Ovary (tissue), 9 donors: ENCODE data around the gene PHC2. TPM values are rescaled to one million over a fixed set of nuclear protein-coding genes. Genes with fewer than 3 reads are reported as not detected.
A peak's percentile ranks its signal among the peaks of the same experiment; 100 is the strongest.

Experiments
- DNase-seq, 5 donors: peaks; one replicate each; pipeline ENCODE4 v3.0.0-alpha.2; 2019 to 2020
- H3K27ac ChIP-seq, 2 donors: fragments of 200-600 bp; one replicate each; pipeline versions ENCODE4 v1.5.1 to v1.8.0; 2019 to 2022
- H3K27me3 ChIP-seq: fragments of 200-600 bp; one replicate; pipeline ENCODE4 v1.8.0; 2022
- H3K36me3 ChIP-seq: fragments of 200-600 bp; sonication (generic); one replicate; pipeline ENCODE4 v1.5.1; 2019
- H3K4me1 ChIP-seq: one replicate; pipeline ENCODE4 v1.8.1; 2013; ENCODE audit warnings: mild to moderate bottlenecking, moderate library complexity; ENCODE audit not compliant: insufficient read depth
- H3K4me3 ChIP-seq: fragments of 200-600 bp; sonication (generic); one replicate; pipeline ENCODE4 v1.5.1; 2017
- H3K9me3 ChIP-seq, 2 donors: fragments of 200-600 bp in 1 of 2; sonication (generic) in 1 of 2; one replicate each; pipeline versions ENCODE4 v1.5.1 to v1.8.1; 2013 to 2019; ENCODE audit warnings: mild to moderate bottlenecking in 1 of 2, moderate library complexity in 1 of 2
- CTCF ChIP-seq, 3 donors: fragments of 450-650 bp in 2 of 3; fragments of 200-600 bp in 1 of 3; IDR thresholded peaks; one replicate each; pipeline versions ENCODE4 v1.5.1 to v1.8.0; 2016 to 2022; ENCODE audit warnings: antibody characterized with exemption in 3 of 3, mild to moderate bottlenecking in 1 of 3
- EP300 ChIP-seq: sonication (generic); formaldehyde crosslinking; IDR thresholded peaks from one replicate; pipeline ENCODE4 v1.6.1; 2017; ENCODE audit warnings: antibody characterized with exemption
- POLR2A ChIP-seq: fragments of 450-650 bp; IDR thresholded peaks from one replicate; pipeline ENCODE4 v1.6.1; 2017; ENCODE audit warnings: antibody characterized with exemption, mild to moderate bottlenecking, moderate library complexity
- WGBS, 3 donors: extraction: QIAGEN DNeasy Blood & Tissue Kit in 1 of 3; methylation state at CpG; one replicate each; pipeline versions ENCODE4 v1.1.5 to v1.1.7; 2013 to 2017; 5-methylcytosine and 5-hydroxymethylcytosine counted together
- intact Hi-C, 4 donors: fragments of 100-400 bp; cut with DNase I; formaldehyde crosslinking; loops; one replicate each; pipeline versions ENCODE4 v1.11.0 to v1.15.1; 2022 to 2023
- polyA plus RNA-seq, 2 donors: library from polyadenylated mRNA; stranded (reverse); fragments of 200-250 nt in 1 of 2; fragments of 350-450 nt in 1 of 2; fragmentation: Illumina TruSeq in 1 of 2; extraction: RNeasy Lipid Tissue Mini Kit (QIAGEN cat#74804) in 1 of 2; gene quantifications; one replicate each; pipeline ENCODE4 v1.2.3, GENCODE V29; 2013 to 2014
- total RNA-seq, 7 donors: library from RNA; depleted of rRNA in 2 of 7; stranded (reverse); fragments of >200 nt in 2 of 7; fragmentation: NEBNext Ultra II Directional in 3 of 7; extraction: Animal tissue kit (Norgen Biotek cat#: 25700) in 3 of 7; gene quantifications; one replicate each; pipeline versions ENCODE4 v1.1.0 to v1.2.4, GENCODE V29; 2016 to 2023
- donor health status: DM: no; HTN: no; CAD: no; lungs with moderate emphysema.
- donor health status: DM: no; HTN: no; CAD: no.
- donor health status: Bipolar disorder and iron deficiency.
- donor health status: DM: yes; HTN: yes; CAD: no.
- donor health status: DM: no; HTN: no; CAD: no.
- donor health status: DM: yes; HTN: yes; CAD: no.

The PHC2 gene
- total and polyA plus RNA-seq, 9 donors, result 52.3 to 101 (median 85.5) TPM

- DNase-seq, result no peak
- no peak overlapping the region for H3K4me3 ChIP-seq
- intact Hi-C loops, result no loop called here
- H3K9me3 ChIP-seq, result no peaks in the 10 kb centered on the region
- no peak for TF ChIP-seq CTCF (IDR thresholded peaks at IDR 0.05)
- no peak for TF ChIP-seq EP300
- H3K27ac ChIP-seq, result no peak overlapping the region
- no peaks in the 10 kb centered on the region for H3K4me1 ChIP-seq
- H3K27me3 ChIP-seq, result no peaks in the 10 kb centered on the region
- 56 to 72% (median 68%) methylated on average over 3 of the region's 3 CpGs for WGBS, 3 donors
- H3K36me3 ChIP-seq, result no peaks in the 10 kb centered on the region
Measured at GRCh38 chr1:33282791-33283190, 148.1 kb downstream of the PHC2 start.

- no peak overlapping the region for H3K4me3 ChIP-seq
- WGBS, 3 donors, result 92 to 93% (median 92%) methylated on average over 17 of the region's 17 CpGs
- no peaks in the 10 kb centered on the region for H3K36me3 ChIP-seq
- H3K9me3 ChIP-seq, result no peaks in the 10 kb centered on the region
- no peaks in the 10 kb centered on the region for H3K4me1 ChIP-seq
- intact Hi-C loops, result no loop called here
- TF ChIP-seq POLR2A (no peak), CTCF (IDR thresholded peaks at IDR 0.05) (no peak), EP300 (no peak)
- no peak overlapping the region for H3K27ac ChIP-seq
- peak in 1 of 5 donors; percentile 27 for DNase-seq
- no peaks in the 10 kb centered on the region for H3K27me3 ChIP-seq
Measured at GRCh38 chr1:33281554-33282303, 149.2 kb downstream of the PHC2 start.

- DNase-seq, result peak in 1 of 5 donors; percentile 30
- Histone ChIP-seq H3K27me3 (no peaks in the 10 kb centered on the region), H3K27ac (no peak overlapping the region), H3K4me1 (no peaks in the 10 kb centered on the region), H3K9me3 (no peaks in the 10 kb centered on the region), H3K36me3 (no peaks in the 10 kb centered on the region), H3K4me3 (no peak overlapping the region)
- intact Hi-C loops, result no loop called here
- TF ChIP-seq POLR2A, result no peak
- no peak for TF ChIP-seq EP300
- no peak for TF ChIP-seq CTCF (IDR thresholded peaks at IDR 0.05)
- 88 to 95% (median 91%) methylated on average over 24 to 29 of the region's 29 CpGs for WGBS, 3 donors
Measured at GRCh38 chr1:33280091-33280661, 150.7 kb downstream of the PHC2 start.

GRCh38 chr1:33277488-33278084 lies 153.3 kb downstream of the PHC2 start:
- no peak overlapping the region for H3K4me3 ChIP-seq
- peak in 1 of 5 donors; percentile 12 for DNase-seq
- H3K27me3 ChIP-seq, result no peaks in the 10 kb centered on the region
- H3K36me3 ChIP-seq, result no peaks in the 10 kb centered on the region
- no peaks in the 10 kb centered on the region for H3K9me3 ChIP-seq
- peaks cover under 1% of the 10 kb centered on the region for H3K4me1 ChIP-seq
- intact Hi-C loops, result no loop called here
- TF ChIP-seq POLR2A, result no peak
- no peak for TF ChIP-seq CTCF (IDR thresholded peaks at IDR 0.05)
- no peak for TF ChIP-seq EP300
- no peak overlapping the region for H3K27ac ChIP-seq
- 80 to 89% (median 89%) methylated on average over 11 of the region's 11 CpGs for WGBS, 3 donors
